ENCODE data around the gene CUX1.

GRCh38 chr7:101882005-101882421, 64.6 kb downstream of the CUX1 start:
- TF ChIP-seq CTCF (IDR thresholded peaks at IDR 0.05) (no peak), EZH2 (IDR thresholded peaks at IDR 0.05; ENCODE audit: borderline replicate concordance, insufficient read depth, low read depth, low read length, poor library complexity, severe bottlenecking) (no peak)
